K562 (cell line): ENCODE measurements around the gene RAP1GAP2. TPM values are rescaled to one million over a fixed set of nuclear protein-coding genes. Genes with fewer than 3 reads are reported as not detected.

ENCODE experiments used
- ATAC-seq: fragments of 200-7000 bp; cut with Tn5 transposase; 3 replicates; pipeline ENCODE4 v1.9.1; 2020; ENCODE audit warnings: moderate library complexity
- BruUV-seq: library from RNA; stranded (reverse); fragments of 400-500 nt; replicated peaks from 2 replicates; lab custom pipeline; 2021; lab: Mats Ljungman, UMichigan
- CTCF ChIA-PET: fragments of 300-600 bp; formaldehyde crosslinking; extraction: SDS; loops from one replicate; lab custom pipeline; 2021; ENCODE audit warnings: low intra/inter-chr PET ratio; lab: Yijun Ruan, JAX
- POLR2A ChIA-PET: fragments of 300-600, 350-650 bp; sonication (Branson Sonifier 250); formaldehyde crosslinking; extraction: SDS; loops from one replicate; lab custom pipeline; 2021; ENCODE audit warnings: antibody characterized with exemption, inconsistent platforms; lab: Yijun Ruan, JAX
- DNase-seq, 4 experiments: peaks; one replicate each; pipeline versions ENCODE4 v3.0.0 to v3.0.0-alpha.2; 2011 to 2018; ENCODE audit warnings: low spot score in 3 of 4, mixed read lengths in 3 of 4; ENCODE audit errors: extremely low read depth in 1 of 4
- FAIRE-seq: peaks from 2 replicates; lab custom pipeline; 2011; peaks lifted over from hg19 to GRCh38; lab: Jason Lieb, UNC
- H2AFZ ChIP-seq: 2 replicates; pipeline ENCODE4 v1.6.0; 2011; ENCODE audit warnings: low read depth, low read length, control low read depth, inconsistent platforms
- H3K27ac ChIP-seq: fragments of 200-600 bp; 3 replicates; pipeline ENCODE4 v1.8.0; 2011; ENCODE audit warnings: low read depth, mild to moderate bottlenecking, control low read depth, inconsistent platforms, low read length, moderate library complexity, mixed read lengths; ENCODE audit errors: extremely low read depth
- H3K27me3 ChIP-seq, 2 experiments: fragments of 300-600 bp in 1 of 2; 2 replicates in 1 of 2; 3 replicates in 1 of 2; pipeline versions ENCODE4 v1.6.0 to v1.8.0; 2011; ENCODE audit warnings: inconsistent platforms in 2 of 2, low read length in 2 of 2, mild to moderate bottlenecking in 1 of 2, mixed read lengths in 1 of 2, moderate library complexity in 1 of 2; ENCODE audit not compliant: control insufficient read depth in 2 of 2, insufficient read depth in 2 of 2
- H3K36me3 ChIP-seq: fragments of 300-600 bp; 3 replicates; pipeline ENCODE4 v1.8.0; 2011; ENCODE audit warnings: mild to moderate bottlenecking, low read length, inconsistent platforms; ENCODE audit not compliant: control insufficient read depth, insufficient read depth
- H3K4me1 ChIP-seq, 2 experiments: fragments of 200-600 bp in 1 of 2; replicated peaks in 1 of 2; 2 replicates in 1 of 2; 3 replicates in 1 of 2; pipeline versions ENCODE4 v1.5.1 to v1.8.0; 2011; ENCODE audit warnings: inconsistent platforms in 2 of 2, low read length in 2 of 2, mild to moderate bottlenecking in 1 of 2, mixed read lengths in 1 of 2, moderate library complexity in 1 of 2; ENCODE audit not compliant: control insufficient read depth in 2 of 2, insufficient read depth in 2 of 2
- H3K4me2 ChIP-seq: 2 replicates; pipeline ENCODE4 v1.6.1; 2011; ENCODE audit warnings: low read length, control low read depth, inconsistent platforms, mixed read lengths; ENCODE audit not compliant: insufficient read depth
- H3K4me3 ChIP-seq: fragments of 200-600 bp; sonication (generic), shearing (Covaris generic); 2 replicates; pipeline ENCODE4 v1.5.1; 2016; ENCODE audit warnings: control low read depth, inconsistent platforms
- H3K79me2 ChIP-seq: fragments of 200-600 bp; 3 replicates; pipeline ENCODE4 v1.8.0; 2011; ENCODE audit warnings: low read length, inconsistent platforms; ENCODE audit not compliant: control insufficient read depth, insufficient read depth
- H3K9ac ChIP-seq, 2 experiments: 2 replicates each; pipeline versions ENCODE4 v1.6.0 to v1.6.1; 2011; ENCODE audit warnings: low read depth in 2 of 2, low read length in 2 of 2, control low read depth in 1 of 2, inconsistent platforms in 1 of 2, mild to moderate bottlenecking in 1 of 2, mixed read lengths in 1 of 2; ENCODE audit not compliant: insufficient read depth in 1 of 2
- H3K9me1 ChIP-seq: one replicate; pipeline ENCODE4 v1.6.0; 2011; ENCODE audit warnings: inconsistent platforms, mild to moderate bottlenecking, low read length, moderate library complexity; ENCODE audit not compliant: control insufficient read depth, insufficient read depth
- H3K9me3 ChIP-seq: replicated peaks from 2 replicates; pipeline ENCODE4 v1.5.1; 2011; ENCODE audit warnings: low read depth, low read length, inconsistent platforms; ENCODE audit not compliant: control insufficient read depth, insufficient read depth
- H4K20me1 ChIP-seq: replicated peaks from 2 replicates; pipeline ENCODE4 v1.6.1; 2011; ENCODE audit warnings: low read length, inconsistent platforms, mixed read lengths; ENCODE audit not compliant: control insufficient read depth, insufficient read depth
- CBX5 ChIP-seq: IDR thresholded peaks from 2 replicates; pipeline ENCODE4 v1.6.1; 2014; ENCODE audit warnings: low read depth, borderline replicate concordance
- HDAC1 ChIP-seq, 2 experiments: fragments of 450-650 bp; IDR thresholded peaks; 2 replicates each; pipeline ENCODE4 v1.6.1; 2016 to 2017; ENCODE audit warnings: inconsistent platforms in 1 of 2, mild to moderate bottlenecking in 1 of 2, moderate library complexity in 1 of 2
- SMC3 ChIP-seq: conservative IDR thresholded peaks from 2 replicates; pipeline ENCODE4 v1.6.1; 2011; ENCODE audit warnings: low read depth, low read length, improper control_type of control experiment; ENCODE audit not compliant: insufficient read depth
- ZBTB7A ChIP-seq: IDR thresholded peaks from 2 replicates; pipeline ENCODE4 v1.6.1; 2011; ENCODE audit warnings: low read depth, mild to moderate bottlenecking, low read length, moderate library complexity, borderline replicate concordance; ENCODE audit not compliant: control insufficient read depth
- ZBTB8A ChIP-seq: fragments of 450-650 bp; IDR thresholded peaks from 2 replicates; pipeline ENCODE4 v1.6.1; 2018; ENCODE audit warnings: mild to moderate bottlenecking, moderate library complexity; ENCODE audit not compliant: partially characterized antibody
- WGBS: fragments of 100-300 bp; shearing (Covaris generic); methylation state at CpG from one replicate; pipeline ENCODE4 v1.1.6; 2016; ENCODE audit warnings: low coverage, mixed read lengths; ENCODE audit not compliant: insufficient coverage; ENCODE audit errors: missing lambda C conversion rate; 5-methylcytosine and 5-hydroxymethylcytosine counted together
- in situ Hi-C: fragments of 300-500 bp; cut with MboI; formaldehyde crosslinking; loops from 4 replicates; pipeline ENCODE4 v1.15.0; 2018; ENCODE audit warnings: inconsistent platforms, mixed read lengths
- intact Hi-C: fragments of 100-400 bp; cut with micrococcal nuclease; formaldehyde crosslinking; loops from 2 replicates; pipeline ENCODE4 v1.14.2; 2022
- polyA plus RNA-seq, 8 experiments: library from polyadenylated mRNA; depleted of rRNA in 4 of 8; stranded (reverse) in 5 of 8; unstranded in 3 of 8; fragments of >200 nt; fragmentation: Nextera tagmentation in 2 of 8; fragmentation: Illumina TruSeq in 1 of 8; extraction: Ambion mirVana in 2 of 8; extraction: Trizol in 1 of 8; gene quantifications; 2 replicates each; pipeline versions ENCODE4 v1.2.1 to v1.2.3, GENCODE V29; 2011 to 2014; ENCODE audit warnings: inconsistent platforms in 1 of 8, missing spikeins in 1 of 8
- total RNA-seq, 7 experiments: library from RNA; depleted of rRNA in 6 of 7; stranded (reverse); fragments of >200 nt in 6 of 7; fragmentation: Illumina TruSeq in 2 of 7; extraction: Trizol in 2 of 7; gene quantifications; 2 replicates each; pipeline versions ENCODE4 v1.2.1 to v1.2.3, GENCODE V29; 2011 to 2021; ENCODE audit warnings: low replicate concordance in 1 of 7
- TF ChIP-seq, protein P1 (sequence below): sonication (generic); formaldehyde crosslinking; IDR thresholded peaks from 2 replicates; pipeline ENCODE4 v1.9.0; 2022; ENCODE audit warnings: mild to moderate bottlenecking, missing genetic modification reagents
- TF ChIP-seq, protein P2 (sequence below), 3 experiments: IDR thresholded peaks in 2 of 3; conservative IDR thresholded peaks in 1 of 3; 2 replicates each; pipeline ENCODE4 v1.5.1; 2011 to 2012; ENCODE audit warnings: low read length in 3 of 3, mild to moderate bottlenecking in 3 of 3, control low read depth in 2 of 3, improper control_type of control experiment in 1 of 3, inconsistent platforms in 1 of 3, low read depth in 1 of 3, mixed read lengths in 1 of 3, moderate library complexity in 1 of 3; ENCODE audit not compliant: insufficient read depth in 2 of 3
- TF ChIP-seq, protein P3 (sequence below), 2 experiments: IDR thresholded peaks in 1 of 2; conservative IDR thresholded peaks in 1 of 2; 2 replicates each; pipeline ENCODE4 v1.6.1; 2016; ENCODE audit warnings: low read depth in 2 of 2, mild to moderate bottlenecking in 1 of 2, missing compliant biosample characterization in 1 of 2, missing genetic modification characterization in 1 of 2, moderate library complexity in 1 of 2
- TF ChIP-seq, protein P4 (sequence below), 2 experiments: fragments of 450-650 bp; conservative IDR thresholded peaks; 2 replicates each; pipeline ENCODE4 v1.6.1; 2017; ENCODE audit warnings: mild to moderate bottlenecking in 2 of 2, moderate library complexity in 2 of 2
- TF ChIP-seq, protein P5 (sequence below): sonication (generic); formaldehyde crosslinking; IDR thresholded peaks from 2 replicates; pipeline ENCODE4 v1.8.1; 2023; ENCODE audit warnings: mild to moderate bottlenecking, missing genetic modification reagents

Gene RAP1GAP2
- total and polyA plus RNA-seq, 9 of the 15 experiments (the other 6 are each of a cell fraction or from before 2014, with no cell fraction given) = 0.01 to 1.3 (median 0.42) TPM; not detected in 1

DNA sequence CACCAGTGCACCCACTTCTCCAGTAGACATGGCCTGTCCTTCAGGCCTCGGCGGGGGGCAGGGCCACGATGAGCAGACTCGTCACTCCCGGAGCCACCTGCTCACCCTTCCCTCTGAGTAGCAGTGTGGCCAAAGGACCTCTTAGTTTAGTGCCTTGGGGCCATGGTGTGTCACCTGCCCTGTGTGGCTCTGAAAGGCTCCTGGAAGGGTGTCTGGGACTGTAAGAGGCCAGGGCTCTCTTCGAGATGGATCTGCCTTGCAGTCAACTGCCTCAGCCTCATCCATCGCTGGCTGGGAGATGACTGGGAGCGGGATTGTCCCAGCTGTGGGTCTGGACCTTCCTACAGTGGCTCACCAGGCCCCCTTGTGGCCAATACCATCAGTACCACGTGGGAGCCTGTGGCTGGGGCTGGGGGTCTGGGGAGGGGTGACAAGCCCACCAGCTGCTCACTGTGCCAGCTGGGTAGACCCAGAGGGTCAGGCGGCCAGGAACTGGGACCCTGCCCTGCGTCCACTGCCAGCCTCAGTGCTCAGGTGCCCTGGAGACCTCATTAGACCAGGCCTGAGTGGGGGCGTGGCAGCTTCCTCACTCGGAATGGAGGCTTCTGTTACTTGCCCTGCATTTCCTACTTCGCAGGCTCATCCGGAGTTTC lies 133.8 kb downstream of the RAP1GAP2 start:
- H3K9me3 ChIP-seq = no peaks in the 10 kb centered on the region
- H4K20me1 ChIP-seq = no peaks in the 10 kb centered on the region; the same call in 1 of the 2 replicates
- H2AFZ ChIP-seq = no peak overlapping the region
- H3K4me1 ChIP-seq = no peaks in the 10 kb centered on the region; a peak in 2 of 5 replicates
- no peak overlapping the region for H3K27ac ChIP-seq
- no peak overlapping the region for H3K4me2 ChIP-seq
- BruUV-seq = no TSS peak
- H3K9ac ChIP-seq = no peak overlapping the region
- no peaks in the 10 kb centered on the region for H3K36me3 ChIP-seq
- H3K9me1 ChIP-seq = no peaks in the 10 kb centered on the region
- in situ Hi-C loops (no loop called here), intact Hi-C loops (no loop called here)
- peak; percentile 30 to 74 (median 66) for DNase-seq
- POLR2A ChIA-PET = interaction anchor here (0.6 to 0.9 kb wide), 2 partner anchors 13 to 543 kb away, joined by 3 to 4 read pairs; no protein-coding TSS in a partner anchor
- FAIRE-seq = no peak
- WGBS = 4% methylated on average over 12 of the region's 15 CpGs
- CTCF ChIA-PET = no interaction called here
- no peak overlapping the region for H3K4me3 ChIP-seq
- peaks cover 0 to 54% of the 10 kb centered on the region in 2 experiments; a peak in 4 of 5 replicates for H3K27me3 ChIP-seq
- H3K79me2 ChIP-seq = no peaks in the 10 kb centered on the region
- ATAC-seq = peak; percentile 88
- TF ChIP-seq SMC3 (0 out of 2 replicates have a peak, but pooled peaks have one; percentile 32), ZBTB7A (peak; percentile 47; the same call in 1 of the 2 replicates), HDAC1 (IDR thresholded peaks at IDR 0.05) (no peak), ZBTB8A (no peak), CBX5 (no peak)
- TF ChIP-seq, protein P1, sequence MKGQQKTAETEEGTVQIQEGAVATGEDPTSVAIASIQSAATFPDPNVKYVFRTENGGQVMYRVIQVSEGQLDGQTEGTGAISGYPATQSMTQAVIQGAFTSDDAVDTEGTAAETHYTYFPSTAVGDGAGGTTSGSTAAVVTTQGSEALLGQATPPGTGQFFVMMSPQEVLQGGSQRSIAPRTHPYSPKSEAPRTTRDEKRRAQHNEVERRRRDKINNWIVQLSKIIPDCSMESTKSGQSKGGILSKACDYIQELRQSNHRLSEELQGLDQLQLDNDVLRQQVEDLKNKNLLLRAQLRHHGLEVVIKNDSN = peak; percentile 33; the same call in 1 of the 2 replicates
- TF ChIP-seq, protein P2, sequence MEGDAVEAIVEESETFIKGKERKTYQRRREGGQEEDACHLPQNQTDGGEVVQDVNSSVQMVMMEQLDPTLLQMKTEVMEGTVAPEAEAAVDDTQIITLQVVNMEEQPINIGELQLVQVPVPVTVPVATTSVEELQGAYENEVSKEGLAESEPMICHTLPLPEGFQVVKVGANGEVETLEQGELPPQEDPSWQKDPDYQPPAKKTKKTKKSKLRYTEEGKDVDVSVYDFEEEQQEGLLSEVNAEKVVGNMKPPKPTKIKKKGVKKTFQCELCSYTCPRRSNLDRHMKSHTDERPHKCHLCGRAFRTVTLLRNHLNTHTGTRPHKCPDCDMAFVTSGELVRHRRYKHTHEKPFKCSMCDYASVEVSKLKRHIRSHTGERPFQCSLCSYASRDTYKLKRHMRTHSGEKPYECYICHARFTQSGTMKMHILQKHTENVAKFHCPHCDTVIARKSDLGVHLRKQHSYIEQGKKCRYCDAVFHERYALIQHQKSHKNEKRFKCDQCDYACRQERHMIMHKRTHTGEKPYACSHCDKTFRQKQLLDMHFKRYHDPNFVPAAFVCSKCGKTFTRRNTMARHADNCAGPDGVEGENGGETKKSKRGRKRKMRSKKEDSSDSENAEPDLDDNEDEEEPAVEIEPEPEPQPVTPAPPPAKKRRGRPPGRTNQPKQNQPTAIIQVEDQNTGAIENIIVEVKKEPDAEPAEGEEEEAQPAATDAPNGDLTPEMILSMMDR (IDR thresholded peaks at IDR 0.05 in 2 of 3, conservative IDR thresholded peaks at IDR 0.05 in 1 of 3; ENCODE audit: insufficient read depth in 2 of 3, low read depth in 1 of 3, low read length in 3 of 3) = peak; percentile 52 to 56 (median 55); a peak in 5 of 6 replicates
- TF ChIP-seq, protein P3, sequence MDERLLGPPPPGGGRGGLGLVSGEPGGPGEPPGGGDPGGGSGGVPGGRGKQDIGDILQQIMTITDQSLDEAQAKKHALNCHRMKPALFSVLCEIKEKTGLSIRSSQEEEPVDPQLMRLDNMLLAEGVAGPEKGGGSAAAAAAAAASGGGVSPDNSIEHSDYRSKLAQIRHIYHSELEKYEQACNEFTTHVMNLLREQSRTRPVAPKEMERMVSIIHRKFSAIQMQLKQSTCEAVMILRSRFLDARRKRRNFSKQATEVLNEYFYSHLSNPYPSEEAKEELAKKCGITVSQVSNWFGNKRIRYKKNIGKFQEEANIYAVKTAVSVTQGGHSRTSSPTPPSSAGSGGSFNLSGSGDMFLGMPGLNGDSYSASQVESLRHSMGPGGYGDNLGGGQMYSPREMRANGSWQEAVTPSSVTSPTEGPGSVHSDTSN (CRISPR knock-in tag; IDR thresholded peaks at IDR 0.05; ENCODE audit: low read depth) = no peak
- TF ChIP-seq, protein P3 (tag; conservative IDR thresholded peaks at IDR 0.05; ENCODE audit: low read depth) = no peak
- TF ChIP-seq, protein P4, sequence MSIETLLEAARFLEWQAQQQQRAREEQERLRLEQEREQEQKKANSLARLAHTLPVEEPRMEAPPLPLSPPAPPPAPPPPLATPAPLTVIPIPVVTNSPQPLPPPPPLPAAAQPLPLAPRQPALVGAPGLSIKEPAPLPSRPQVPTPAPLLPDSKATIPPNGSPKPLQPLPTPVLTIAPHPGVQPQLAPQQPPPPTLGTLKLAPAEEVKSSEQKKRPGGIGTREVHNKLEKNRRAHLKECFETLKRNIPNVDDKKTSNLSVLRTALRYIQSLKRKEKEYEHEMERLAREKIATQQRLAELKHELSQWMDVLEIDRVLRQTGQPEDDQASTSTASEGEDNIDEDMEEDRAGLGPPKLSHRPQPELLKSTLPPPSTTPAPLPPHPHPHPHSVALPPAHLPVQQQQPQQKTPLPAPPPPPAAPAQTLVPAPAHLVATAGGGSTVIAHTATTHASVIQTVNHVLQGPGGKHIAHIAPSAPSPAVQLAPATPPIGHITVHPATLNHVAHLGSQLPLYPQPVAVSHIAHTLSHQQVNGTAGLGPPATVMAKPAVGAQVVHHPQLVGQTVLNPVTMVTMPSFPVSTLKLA (conservative IDR thresholded peaks at IDR 0.05) = peak in 1 of 2 experiments; percentile 42; a peak in 2 of 4 replicates
- TF ChIP-seq, protein P5, sequence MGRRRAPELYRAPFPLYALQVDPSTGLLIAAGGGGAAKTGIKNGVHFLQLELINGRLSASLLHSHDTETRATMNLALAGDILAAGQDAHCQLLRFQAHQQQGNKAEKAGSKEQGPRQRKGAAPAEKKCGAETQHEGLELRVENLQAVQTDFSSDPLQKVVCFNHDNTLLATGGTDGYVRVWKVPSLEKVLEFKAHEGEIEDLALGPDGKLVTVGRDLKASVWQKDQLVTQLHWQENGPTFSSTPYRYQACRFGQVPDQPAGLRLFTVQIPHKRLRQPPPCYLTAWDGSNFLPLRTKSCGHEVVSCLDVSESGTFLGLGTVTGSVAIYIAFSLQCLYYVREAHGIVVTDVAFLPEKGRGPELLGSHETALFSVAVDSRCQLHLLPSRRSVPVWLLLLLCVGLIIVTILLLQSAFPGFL (CRISPR knock-in tag) = no peak
